ENCODE measurements around the gene CPSF4. TPM values are rescaled to one million over a fixed set of nuclear protein-coding genes. Genes with fewer than 3 reads are reported as not detected.

CPSF4 gene
- total RNA-seq, 2 experiments from 2014 or later, result 84.4 to 88.6 TPM

- Histone ChIP-seq H4K20me1 (ENCODE audit: insufficient read depth, low read length) (peaks cover 6% of the 10 kb centered on the region; the same call in 1 of the 2 replicates), H3K4me2 (ENCODE audit: low read length) (no peak overlapping the region), H3K4me3 (ENCODE audit: low read depth, low read length, poor library complexity, severe bottlenecking) (no peak overlapping the region), H3K36me3 (ENCODE audit: insufficient read depth, low read length) (peaks cover 97% of the 10 kb centered on the region), H3K79me2 (ENCODE audit: insufficient read depth, low read depth, low read length) (no peaks in the 10 kb centered on the region), H3K9me2 (ENCODE audit: insufficient read depth, low read length) (no peaks in the 10 kb centered on the region), H3K9me3 (ENCODE audit: low read length) (no peaks in the 10 kb centered on the region), H3K4me1 (ENCODE audit: insufficient read depth, low read length, poor library complexity, severe bottlenecking) (peaks cover 15% of the 10 kb centered on the region), H2AFZ (ENCODE audit: low read length) (no peak overlapping the region), H3K27ac (ENCODE audit: low read depth, low read length, poor library complexity, severe bottlenecking) (no peak overlapping the region)
- TF ChIP-seq CTCF (conservative IDR thresholded peaks at IDR 0.05; ENCODE audit: low read length), result no peak
- CTCF ChIA-PET (ENCODE audit: unreplicated experiment), result no interaction called here
- no peak for DNase-seq (ENCODE audit: low spot score)
- POLR2A ChIA-PET, result interaction anchor here (0.6 to 0.7 kb wide), 2 partner anchors 299 to 318 kb away, joined by 3 to 5 read pairs; no protein-coding TSS in a partner anchor
- no TSS peak for BruUV-seq (replicated peaks)
- intact Hi-C loops (cut with micrococcal nuclease; ENCODE audit: unreplicated experiment), result no loop called here
These were observed 42.1 kb upstream of the CPSF4 start for GRCh38 chr7:99396418-99397296.

GRCh38 chr7:99397297-99397983, 41.3 kb upstream of the CPSF4 start:
- Histone ChIP-seq H3K9me3 (ENCODE audit: low read length) (no peaks in the 10 kb centered on the region), H4K20me1 (ENCODE audit: insufficient read depth, low read length) (peaks cover 6% of the 10 kb centered on the region; the same call in 1 of the 2 replicates), H3K79me2 (ENCODE audit: insufficient read depth, low read depth, low read length) (no peaks in the 10 kb centered on the region), H3K4me1 (ENCODE audit: insufficient read depth, low read length, poor library complexity, severe bottlenecking) (peaks cover 10% of the 10 kb centered on the region), H3K36me3 (ENCODE audit: insufficient read depth, low read length) (peaks cover 96% of the 10 kb centered on the region), H3K27ac (ENCODE audit: low read depth, low read length, poor library complexity, severe bottlenecking) (no peak overlapping the region), H3K4me2 (ENCODE audit: low read length) (no peak overlapping the region), H3K4me3 (ENCODE audit: low read depth, low read length, poor library complexity, severe bottlenecking) (no peak overlapping the region), H3K9me2 (ENCODE audit: insufficient read depth, low read length) (no peaks in the 10 kb centered on the region), H2AFZ (ENCODE audit: low read length) (no peak overlapping the region)
- intact Hi-C loops (cut with micrococcal nuclease; ENCODE audit: unreplicated experiment), result no loop called here
- BruUV-seq (replicated peaks), result no TSS peak
- ChIA-PET POLR2A (no interaction called here), CTCF (ENCODE audit: unreplicated experiment) (no interaction called here)
- TF ChIP-seq EZH2phosphoT487 (IDR thresholded peaks at IDR 0.05; ENCODE audit: borderline replicate concordance, low read depth, low read length), result no peak
- TF ChIP-seq CTCF (conservative IDR thresholded peaks at IDR 0.05; ENCODE audit: low read length), result no peak
- no peak for DNase-seq (ENCODE audit: low spot score)
